WTC11 (cell line): ENCODE measurements around the gene RUNX2. TPM values are rescaled to one million over a fixed set of nuclear protein-coding genes. Genes with fewer than 3 reads are reported as not detected.

ENCODE experiments used
- ATAC-seq: fragments of 200-7000 bp; cut with Tn5 transposase; 2 replicates; pipeline ENCODE4 v1.10.0; 2021; ENCODE audit warnings: mild to moderate bottlenecking, moderate library complexity
- CTCF ChIA-PET: fragments of 300-600 bp; sonication (Branson Sonifier 250); formaldehyde crosslinking; loops from one replicate; lab custom pipeline; 2021; ENCODE audit warnings: antibody characterized with exemption; lab: Charles Lee
- POLR2A ChIA-PET: fragments of 350-600 bp; sonication (Branson Sonifier 250); formaldehyde crosslinking; loops from one replicate; lab custom pipeline; 2021; ENCODE audit warnings: antibody characterized with exemption; lab: Charles Lee
- DNase-seq: peaks from one replicate; pipeline ENCODE4 v3.0.0; 2021; ENCODE audit warnings: low spot score
- H3K27ac Mint-ChIP-seq: 2 replicates; pipeline ENCODE4 v1.8.0; 2021; ENCODE audit warnings: mixed read lengths
- H3K27me3 Mint-ChIP-seq: 2 replicates; pipeline ENCODE4 v1.8.0; 2021; ENCODE audit warnings: low read depth, mild to moderate bottlenecking, moderate library complexity, mixed read lengths
- H3K36me3 Mint-ChIP-seq: 2 replicates; pipeline ENCODE4 v1.8.0; 2021; ENCODE audit warnings: mixed read lengths
- H3K4me1 Mint-ChIP-seq: 2 replicates; pipeline ENCODE4 v1.8.0; 2022; ENCODE audit warnings: mixed read lengths
- H3K4me3 Mint-ChIP-seq: 2 replicates; pipeline ENCODE4 v1.8.0; 2021; ENCODE audit warnings: mild to moderate bottlenecking, moderate library complexity, mixed read lengths
- H3K9me3 Mint-ChIP-seq: 2 replicates; pipeline ENCODE4 v1.8.0; 2021; ENCODE audit warnings: mixed read lengths
- ARID4B ChIP-seq: sonication (generic); formaldehyde crosslinking; IDR thresholded peaks from 2 replicates; pipeline ENCODE4 v1.8.0; 2023; ENCODE audit warnings: missing genetic modification reagents, mild to moderate bottlenecking, borderline replicate concordance
- E2F1 ChIP-seq: sonication (generic); formaldehyde crosslinking; IDR thresholded peaks from 2 replicates; pipeline ENCODE4 v1.8.0; 2022; ENCODE audit warnings: mild to moderate bottlenecking, missing genetic modification reagents
- ETV6 ChIP-seq: sonication (generic); formaldehyde crosslinking; IDR thresholded peaks from 2 replicates; pipeline ENCODE4 v1.8.1; 2022; ENCODE audit warnings: mild to moderate bottlenecking, missing genetic modification reagents
- FOXJ3 ChIP-seq: sonication (generic); formaldehyde crosslinking; IDR thresholded peaks from 2 replicates; pipeline ENCODE4 v1.9.0; 2021; ENCODE audit warnings: missing genetic modification reagents, mild to moderate bottlenecking, borderline replicate concordance
- FOXK1 ChIP-seq: sonication (generic); formaldehyde crosslinking; IDR thresholded peaks from 2 replicates; pipeline ENCODE4 v1.8.0; 2022; ENCODE audit warnings: mild to moderate bottlenecking, moderate library complexity, missing genetic modification reagents
- FOXP4 ChIP-seq: sonication (generic); formaldehyde crosslinking; IDR thresholded peaks from 2 replicates; pipeline ENCODE4 v1.8.0; 2022; ENCODE audit warnings: mild to moderate bottlenecking, missing genetic modification reagents
- GRHL2 ChIP-seq: fragments of 250-450 bp; sonication (Bioruptor Pico); IDR thresholded peaks from 2 replicates; pipeline ENCODE4 v1.8.0; 2022; ENCODE audit warnings: mild to moderate bottlenecking, moderate library complexity; ENCODE audit not compliant: insufficient replicate concordance, severe bottlenecking
- HMGXB4 ChIP-seq: sonication (generic); formaldehyde crosslinking; IDR thresholded peaks from 2 replicates; pipeline ENCODE4 v1.8.1; 2023; ENCODE audit warnings: mild to moderate bottlenecking, moderate library complexity, missing genetic modification reagents
- IRF1 ChIP-seq: sonication (generic); formaldehyde crosslinking; IDR thresholded peaks from 2 replicates; pipeline ENCODE4 v1.8.0; 2023; ENCODE audit warnings: missing genetic modification reagents
- MAX ChIP-seq: sonication (generic); formaldehyde crosslinking; IDR thresholded peaks from 2 replicates; pipeline ENCODE4 v1.8.0; 2022; ENCODE audit warnings: mild to moderate bottlenecking, missing genetic modification reagents
- OVOL2 ChIP-seq: fragments of 250-450 bp; sonication (Bioruptor Pico); IDR thresholded peaks from 2 replicates; pipeline ENCODE4 v1.9.0; 2021; ENCODE audit warnings: mild to moderate bottlenecking, borderline replicate concordance
- PREB ChIP-seq: sonication (generic); formaldehyde crosslinking; IDR thresholded peaks from 2 replicates; pipeline ENCODE4 v1.8.1; 2022; ENCODE audit warnings: mild to moderate bottlenecking, missing genetic modification reagents, moderate library complexity, borderline replicate concordance
- PRRX2 ChIP-seq: fragments of 250-450 bp; sonication (Bioruptor Pico); IDR thresholded peaks from 2 replicates; pipeline ENCODE4 v1.8.0; 2021; ENCODE audit warnings: mild to moderate bottlenecking
- SMAD4 ChIP-seq: sonication (generic); formaldehyde crosslinking; IDR thresholded peaks from 2 replicates; pipeline ENCODE4 v1.8.0; 2022; ENCODE audit warnings: mild to moderate bottlenecking, missing genetic modification reagents
- SOX15 ChIP-seq: fragments of 250-450 bp; sonication (Bioruptor Pico); IDR thresholded peaks from 2 replicates; pipeline ENCODE4 v1.9.0; 2021; ENCODE audit warnings: mild to moderate bottlenecking
- ZNF121 ChIP-seq: sonication (generic); formaldehyde crosslinking; IDR thresholded peaks from 2 replicates; pipeline ENCODE4 v1.8.0; 2023; ENCODE audit warnings: missing genetic modification reagents
- ZNF232 ChIP-seq: sonication (generic); formaldehyde crosslinking; IDR thresholded peaks from 2 replicates; pipeline ENCODE4 v1.8.0; 2022; ENCODE audit warnings: mild to moderate bottlenecking, missing genetic modification reagents
- ZNF396 ChIP-seq: fragments of 250-450 bp; sonication (Bioruptor Pico); IDR thresholded peaks from 2 replicates; pipeline ENCODE4 v1.8.0; 2021; ENCODE audit warnings: mild to moderate bottlenecking, moderate library complexity, borderline replicate concordance
- ZNF416 ChIP-seq: fragments of 250-450 bp; sonication (Bioruptor Pico); IDR thresholded peaks from 2 replicates; pipeline ENCODE4 v1.9.0; 2021; ENCODE audit warnings: mild to moderate bottlenecking, inconsistent platforms
- ZNF423 ChIP-seq: fragments of 250-450 bp; sonication (Bioruptor Pico); IDR thresholded peaks from 2 replicates; pipeline ENCODE4 v2.1.2; 2022; ENCODE audit warnings: mild to moderate bottlenecking, moderate library complexity
- total RNA-seq: library from RNA; stranded (reverse); gene quantifications from 3 replicates; pipeline ENCODE4 v1.2.3, GENCODE V29; 2021

The RUNX2 gene
- total RNA-seq, 1 experiment from 2014 or later: 0.28 TPM

- ATAC-seq (peak; percentile 87), DNase-seq (peak; percentile 76)
- Mint-ChIP-seq H3K27me3 (peaks cover 59% of the 10 kb centered on the region), H3K4me1 (peaks cover 28% of the 10 kb centered on the region), H3K9me3 (no peaks in the 10 kb centered on the region)
- TF ChIP-seq HMGXB4: peak; percentile 61; the same call in 1 of the 2 replicates
- TF ChIP-seq ZNF121 (CRISPR knock-in tag): peak; percentile 72
- no peak for TF ChIP-seq E2F1 (CRISPR knock-in tag)
- no peak for TF ChIP-seq IRF1 (CRISPR knock-in tag)
- TF ChIP-seq ARID4B: no peak
- TF ChIP-seq OVOL2 (CRISPR knock-in tag): no peak
- TF ChIP-seq PREB (CRISPR knock-in tag): no peak
- peak; percentile 70 for TF ChIP-seq MAX
- TF ChIP-seq FOXP4 (CRISPR knock-in tag): peak; percentile 77
- TF ChIP-seq, all 79 proteins: peak for 4
- Mint-ChIP-seq H3K36me3 (no peaks in the 10 kb centered on the region), H3K27ac (no peak overlapping the region), H3K4me3 (peak overlapping the region; percentile 58)
- ChIA-PET CTCF (interaction anchor here (0.9 to 1.7 kb wide), 4 partner anchors 51 to 1188 kb away, joined by 3 to 11 read pairs (median 6); no protein-coding TSS in a partner anchor), POLR2A (interaction anchor here (0.7 kb wide), 1 partner anchor 251 kb away, joined by 3 read pairs; no protein-coding TSS in a partner anchor)
Measured at GRCh38 chr6:45663251-45664221, 335.4 kb downstream of the RUNX2 start.

GRCh38 chr6:45664707-45665106, 336.6 kb downstream of the RUNX2 start:
- Mint-ChIP-seq H3K27ac (no peak overlapping the region), H3K27me3 (peaks cover 59% of the 10 kb centered on the region), H3K4me1 (peaks cover 28% of the 10 kb centered on the region), H3K4me3 (no peak overlapping the region), H3K9me3 (no peaks in the 10 kb centered on the region), H3K36me3 (no peaks in the 10 kb centered on the region)
- DNase-seq (no peak), ATAC-seq (no peak)
- ChIA-PET CTCF (interaction anchor here (0.9 to 1.7 kb wide), 3 partner anchors 50 to 1050 kb away, joined by 3 to 11 read pairs (median 7); no protein-coding TSS in a partner anchor), POLR2A (interaction anchor here (0.5 kb wide), 1 partner anchor 497 kb away, joined by 3 read pairs; no protein-coding TSS in a partner anchor)
- no peak for TF ChIP-seq SMAD4
- TF ChIP-seq FOXJ3 (CRISPR knock-in tag): no peak
- no peak for TF ChIP-seq ZNF396
- TF ChIP-seq ETV6 (CRISPR knock-in tag): no peak
- no peak for TF ChIP-seq PRRX2 (CRISPR knock-in tag)
- TF ChIP-seq ZNF416 (CRISPR knock-in tag): no peak
- no peak for TF ChIP-seq FOXK1
- TF ChIP-seq ZNF423 (CRISPR knock-in tag): no peak
- no peak for TF ChIP-seq SOX15
- TF ChIP-seq ZNF121 (CRISPR knock-in tag): no peak
- no peak for TF ChIP-seq GRHL2 (CRISPR knock-in tag)
- TF ChIP-seq ZNF232: no peak
